GM12878 (cell line): ENCODE data around the gene MS4A6A. TPM values are rescaled to one million over a fixed set of nuclear protein-coding genes. Genes with fewer than 3 reads are reported as not detected.

Experiments used
- EGR1 ChIP-seq, 2 experiments: IDR thresholded peaks; 1 replicate in 1 of 2; 2 replicates in 1 of 2; pipeline ENCODE4 v1.6.1; 2011 to 2012; ENCODE audit warnings: low read depth in 2 of 2, low read length in 2 of 2, borderline replicate concordance in 1 of 2, mild to moderate bottlenecking in 1 of 2, moderate library complexity in 1 of 2
- ETV6 ChIP-seq, 2 experiments: fragments of 450-650 bp in 1 of 2; IDR thresholded peaks in 1 of 2; conservative IDR thresholded peaks in 1 of 2; 2 replicates each; pipeline ENCODE4 v1.6.1; 2014; ENCODE audit warnings: antibody characterized with exemption in 1 of 2, borderline replicate concordance in 1 of 2, low read depth in 1 of 2, mild to moderate bottlenecking in 1 of 2, moderate library complexity in 1 of 2
- HDAC2 ChIP-seq: fragments of 200-600 bp; sonication (generic); IDR thresholded peaks from 2 replicates; pipeline ENCODE4 v1.6.1; 2017
- NBN ChIP-seq: fragments of 450-650 bp; IDR thresholded peaks from 2 replicates; pipeline ENCODE4 v1.6.1; 2016
- RAD51 ChIP-seq: fragments of 450-650 bp; IDR thresholded peaks from 2 replicates; pipeline ENCODE4 v1.6.1; 2016; ENCODE audit warnings: moderate library complexity, mild to moderate bottlenecking, inconsistent platforms
- TCF3 ChIP-seq: IDR thresholded peaks from 2 replicates; pipeline ENCODE4 v1.6.1; 2012; ENCODE audit warnings: low read depth, mild to moderate bottlenecking, low read length, borderline replicate concordance; ENCODE audit not compliant: insufficient read depth
- ZNF24 ChIP-seq: fragments of 450-650 bp; IDR thresholded peaks from 2 replicates; pipeline ENCODE4 v1.6.1; 2017; ENCODE audit warnings: antibody characterized with exemption, mild to moderate bottlenecking
- polyA plus RNA-seq, 11 experiments: library from polyadenylated mRNA; depleted of rRNA in 4 of 11; unstranded in 6 of 11; stranded (reverse) in 5 of 11; fragments of >200 nt; fragmentation: Nextera tagmentation in 4 of 11; fragmentation: Illumina TruSeq in 1 of 11; extraction: Ambion mirVana in 4 of 11; extraction: Trizol in 1 of 11; gene quantifications; 1 replicate in 1 of 11; 2 replicates in 10 of 11; pipeline versions ENCODE4 v1.2.1 to v1.2.3, GENCODE V29; 2011 to 2016; ENCODE audit warnings: inconsistent platforms in 2 of 11, missing spikeins in 2 of 11, low read depth in 1 of 11
- total RNA-seq, 4 experiments: library from RNA; depleted of rRNA in 3 of 4; stranded (reverse); fragments of >200 nt in 3 of 4; fragmentation: Illumina TruSeq in 1 of 4; extraction: Trizol in 1 of 4; gene quantifications; 2 replicates each; pipeline versions ENCODE4 v1.2.1 to v1.2.3, GENCODE V29; 2013 to 2021
- TF ChIP-seq, protein P1 (sequence below), 3 experiments: IDR thresholded peaks in 2 of 3; conservative IDR thresholded peaks in 1 of 3; 2 replicates each; pipeline ENCODE4 v1.5.1; 2011; ENCODE audit warnings: low read depth in 3 of 3, low read length in 3 of 3, mild to moderate bottlenecking in 3 of 3, control low read depth in 2 of 3, moderate library complexity in 2 of 3, inconsistent platforms in 1 of 3, mixed read lengths in 1 of 3; ENCODE audit not compliant: control insufficient read depth in 2 of 3, insufficient read depth in 1 of 3; ENCODE audit errors: extremely low read depth in 1 of 3
- TF ChIP-seq, protein P2 (sequence below): fragments of 450-650 bp; formaldehyde crosslinking; IDR thresholded peaks from 2 replicates; pipeline ENCODE4 v1.4.0; 2022; ENCODE audit warnings: mild to moderate bottlenecking, moderate library complexity

MS4A6A gene
- total and polyA plus RNA-seq, 10 of the 15 experiments (the other 5 are each of a cell fraction or from before 2014, with no cell fraction given), result 0.75 to 30.7 (median 9.0) TPM

DNA sequence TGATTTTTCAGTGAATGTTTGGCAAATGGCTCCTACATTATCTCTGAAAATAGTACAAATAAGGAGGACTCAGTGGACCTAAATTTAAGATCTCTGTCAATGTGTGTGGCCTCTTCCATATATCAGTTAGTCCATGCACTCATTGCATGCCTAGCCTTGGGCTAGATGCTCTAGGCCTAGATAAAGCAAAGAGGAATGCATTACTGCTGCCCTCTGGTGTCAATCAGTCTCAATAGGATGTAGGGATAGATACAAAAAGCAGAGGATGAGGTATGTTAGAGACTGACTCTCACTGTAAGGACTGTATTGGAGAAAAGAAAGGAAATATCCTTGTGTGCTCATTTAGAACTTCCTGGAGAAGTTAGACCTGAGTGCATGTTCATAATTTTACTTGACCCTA, 52.4 kb downstream of the MS4A6A start (continued):
- TF ChIP-seq, protein P1, sequence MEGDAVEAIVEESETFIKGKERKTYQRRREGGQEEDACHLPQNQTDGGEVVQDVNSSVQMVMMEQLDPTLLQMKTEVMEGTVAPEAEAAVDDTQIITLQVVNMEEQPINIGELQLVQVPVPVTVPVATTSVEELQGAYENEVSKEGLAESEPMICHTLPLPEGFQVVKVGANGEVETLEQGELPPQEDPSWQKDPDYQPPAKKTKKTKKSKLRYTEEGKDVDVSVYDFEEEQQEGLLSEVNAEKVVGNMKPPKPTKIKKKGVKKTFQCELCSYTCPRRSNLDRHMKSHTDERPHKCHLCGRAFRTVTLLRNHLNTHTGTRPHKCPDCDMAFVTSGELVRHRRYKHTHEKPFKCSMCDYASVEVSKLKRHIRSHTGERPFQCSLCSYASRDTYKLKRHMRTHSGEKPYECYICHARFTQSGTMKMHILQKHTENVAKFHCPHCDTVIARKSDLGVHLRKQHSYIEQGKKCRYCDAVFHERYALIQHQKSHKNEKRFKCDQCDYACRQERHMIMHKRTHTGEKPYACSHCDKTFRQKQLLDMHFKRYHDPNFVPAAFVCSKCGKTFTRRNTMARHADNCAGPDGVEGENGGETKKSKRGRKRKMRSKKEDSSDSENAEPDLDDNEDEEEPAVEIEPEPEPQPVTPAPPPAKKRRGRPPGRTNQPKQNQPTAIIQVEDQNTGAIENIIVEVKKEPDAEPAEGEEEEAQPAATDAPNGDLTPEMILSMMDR (IDR thresholded peaks at IDR 0.05 in 2 of 3, conservative IDR thresholded peaks at IDR 0.05 in 1 of 3; ENCODE audit: control insufficient read depth in 2 of 3, extremely low read depth in 1 of 3, insufficient read depth in 1 of 3, low read depth in 3 of 3, low read length in 3 of 3), result peak; percentile 33 to 37 (median 36); a peak in 3 of 6 replicates
- TF ChIP-seq ETV6 (conservative IDR thresholded peaks at IDR 0.05 in 1 of 2, IDR thresholded peaks at IDR 0.05 in 1 of 2; ENCODE audit: borderline replicate concordance in 1 of 2, low read depth in 1 of 2), result no peak
- no peak for TF ChIP-seq NBN
- no peak for TF ChIP-seq HDAC2
- no peak for TF ChIP-seq ZNF24
- TF ChIP-seq TCF3, result no peak
- no peak for TF ChIP-seq RAD51
- TF ChIP-seq, protein P2, sequence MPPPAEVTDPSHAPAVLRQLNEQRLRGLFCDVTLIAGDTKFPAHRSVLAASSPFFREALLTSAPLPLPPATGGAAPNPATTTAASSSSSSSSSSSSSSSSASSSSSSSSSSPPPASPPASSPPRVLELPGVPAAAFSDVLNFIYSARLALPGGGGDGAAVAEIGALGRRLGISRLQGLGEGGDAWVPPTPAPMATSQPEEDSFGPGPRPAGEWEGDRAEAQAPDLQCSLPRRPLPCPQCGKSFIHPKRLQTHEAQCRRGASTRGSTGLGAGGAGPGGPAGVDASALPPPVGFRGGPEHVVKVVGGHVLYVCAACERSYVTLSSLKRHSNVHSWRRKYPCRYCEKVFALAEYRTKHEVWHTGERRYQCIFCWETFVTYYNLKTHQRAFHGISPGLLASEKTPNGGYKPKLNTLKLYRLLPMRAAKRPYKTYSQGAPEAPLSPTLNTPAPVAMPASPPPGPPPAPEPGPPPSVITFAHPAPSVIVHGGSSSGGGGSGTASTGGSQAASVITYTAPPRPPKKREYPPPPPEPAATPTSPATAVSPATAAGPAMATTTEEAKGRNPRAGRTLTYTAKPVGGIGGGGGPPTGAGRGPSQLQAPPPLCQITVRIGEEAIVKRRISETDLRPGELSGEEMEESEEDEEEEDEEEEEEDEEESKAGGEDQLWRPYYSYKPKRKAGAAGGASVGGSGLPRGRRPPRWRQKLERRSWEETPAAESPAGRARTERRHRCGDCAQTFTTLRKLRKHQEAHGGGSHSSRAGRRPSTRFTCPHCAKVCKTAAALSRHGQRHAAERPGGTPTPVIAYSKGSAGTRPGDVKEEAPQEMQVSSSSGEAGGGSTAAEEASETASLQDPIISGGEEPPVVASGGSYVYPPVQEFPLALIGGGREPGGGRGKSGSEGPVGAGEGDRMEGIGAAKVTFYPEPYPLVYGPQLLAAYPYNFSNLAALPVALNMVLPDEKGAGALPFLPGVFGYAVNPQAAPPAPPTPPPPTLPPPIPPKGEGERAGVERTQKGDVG (CRISPR knock-in tag), result no peak
- no peak for TF ChIP-seq EGR1 (IDR thresholded peaks at IDR 0.05; ENCODE audit: borderline replicate concordance in 1 of 2, low read depth in 2 of 2, low read length in 2 of 2)
